Right renal pelvis (tissue), 4 donors: ENCODE results near the gene CPVL. TPM values are rescaled to one million over a fixed set of nuclear protein-coding genes. Genes with fewer than 3 reads are reported as not detected.
A peak's percentile ranks its signal among the peaks of the same experiment; 100 is the strongest.

Experiments
- DNase-seq, 4 donors: peaks; one replicate each; pipeline ENCODE4 v3.0.0-alpha.2; 2013; ENCODE audit warnings: low read depth in 4 of 4, low spot score in 3 of 4, missing footprints in 1 of 4
- polyA plus RNA-seq, 4 donors: library from polyadenylated mRNA; unstranded; fragments of 120-200 nt; gene quantifications; one replicate each; pipeline ENCODE4 v1.2.1, GENCODE V29; 2013; ENCODE audit not compliant: insufficient read length in 4 of 4

The CPVL gene
- 10 to 100 TPM; 50.6 to 78.7 (median 72.5) TPM for polyA plus RNA-seq

- no peak for DNase-seq
Observed at GRCh38 chr7:29146057-29146706, at the start of gene CPVL. Gene CPVL (minus strand): TSS chr7:29146537. CDS start chr7:29121061, 25,476 bp downstream.

DNA sequence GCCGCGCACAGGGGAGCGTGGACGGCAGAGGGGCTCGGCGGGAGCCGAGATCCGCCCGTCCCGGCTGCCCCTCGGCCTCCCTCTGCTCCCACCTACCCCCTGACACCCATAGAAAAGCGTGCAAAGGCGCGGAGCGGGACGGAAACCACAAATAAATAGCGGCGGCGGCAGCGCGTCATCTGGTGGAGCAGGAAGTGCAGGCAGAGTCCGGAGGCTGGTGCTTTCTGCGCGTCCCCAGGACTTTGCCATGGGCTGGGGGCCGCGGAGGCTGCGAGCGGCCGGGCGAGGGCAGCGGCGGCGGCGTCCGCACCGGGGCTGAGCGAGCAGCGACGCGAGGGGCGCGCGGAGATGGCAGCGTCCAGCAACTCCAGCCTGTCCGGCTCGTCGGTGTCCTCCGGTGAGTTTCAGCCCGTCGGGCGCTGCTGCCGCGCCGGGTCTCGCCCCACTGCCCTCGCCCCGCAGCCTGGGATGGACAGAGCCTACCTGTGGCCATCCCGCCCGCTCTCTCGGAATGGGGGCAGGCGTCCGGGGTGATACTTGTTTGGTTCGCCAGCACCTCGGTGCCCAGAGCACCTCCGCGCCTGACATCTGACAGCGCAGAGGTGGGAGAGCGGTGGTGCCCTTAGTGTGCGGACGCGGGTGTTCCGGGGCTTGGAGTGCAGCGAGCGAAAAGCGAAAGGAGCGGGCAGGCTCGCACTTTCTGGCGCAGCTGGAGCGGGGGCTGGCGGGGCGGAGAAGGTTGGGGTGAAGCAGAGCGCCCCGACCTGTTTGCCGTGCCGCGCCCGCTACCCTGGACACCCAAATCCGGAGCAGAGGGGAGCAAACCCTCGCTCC is 48.5 kb upstream of the CPVL start, which contains the start of gene CHN2:
Gene CHN2 (plus strand): TSS at position 182 of the 834 bp plus-strand sequence.
- DNase-seq = peak in 3 of 4 donors; percentile 28 to 64 (median 29)

DNA sequence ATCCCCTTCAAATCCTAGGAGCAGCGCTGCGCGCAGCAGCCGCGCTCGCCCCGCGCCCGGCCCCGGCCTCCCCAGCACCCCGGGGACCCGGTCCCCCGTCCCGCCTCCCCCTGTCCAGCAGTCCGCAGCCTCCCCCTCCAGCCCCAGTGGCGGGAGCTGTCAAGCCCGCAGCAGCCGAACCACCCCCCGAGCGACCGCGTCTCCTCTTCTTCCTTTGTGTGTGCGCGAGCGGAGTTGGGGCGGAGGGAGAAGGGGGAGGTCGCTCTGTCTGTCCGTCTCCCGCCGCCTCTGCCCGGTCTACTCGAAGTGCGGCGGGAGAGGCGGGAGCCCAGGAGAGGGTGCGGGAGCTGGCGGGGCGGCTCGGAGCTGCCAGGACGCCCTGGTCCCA is 47.9 kb upstream of the CPVL start:
- DNase-seq = peak in 3 of 4 donors; percentile 20 to 32 (median 31)

- DNase-seq = no peak
Observed at GRCh38 chr7:29193316-29194205, 47.2 kb upstream of the CPVL start.

DNA sequence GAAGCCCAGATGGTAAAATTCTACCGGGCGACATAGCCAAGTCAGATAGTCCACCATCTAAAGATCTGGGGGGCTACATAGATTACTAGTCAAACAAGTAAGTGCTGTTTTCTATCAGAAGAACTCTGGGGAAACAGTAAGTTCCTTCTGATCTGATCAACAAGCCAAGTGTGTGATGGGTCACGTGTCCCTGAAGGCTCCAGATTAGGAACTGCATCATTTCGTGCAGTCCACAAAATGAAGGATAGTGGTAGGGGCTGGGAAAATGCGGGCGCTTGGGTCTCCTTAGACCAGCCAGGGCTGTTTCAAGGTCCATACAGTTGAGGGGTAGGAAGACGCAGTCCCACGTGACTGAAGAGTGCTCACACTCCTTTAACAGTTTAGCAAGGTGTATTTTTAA is 46.5 kb upstream of the CPVL start:
- DNase-seq = no peak

- no peak for DNase-seq
Observed at GRCh38 chr7:29192323-29192722, 46.0 kb upstream of the CPVL start.

GRCh38 chr7:29190349-29191045 is 44.2 kb upstream of the CPVL start:
- no peak for DNase-seq

DNA sequence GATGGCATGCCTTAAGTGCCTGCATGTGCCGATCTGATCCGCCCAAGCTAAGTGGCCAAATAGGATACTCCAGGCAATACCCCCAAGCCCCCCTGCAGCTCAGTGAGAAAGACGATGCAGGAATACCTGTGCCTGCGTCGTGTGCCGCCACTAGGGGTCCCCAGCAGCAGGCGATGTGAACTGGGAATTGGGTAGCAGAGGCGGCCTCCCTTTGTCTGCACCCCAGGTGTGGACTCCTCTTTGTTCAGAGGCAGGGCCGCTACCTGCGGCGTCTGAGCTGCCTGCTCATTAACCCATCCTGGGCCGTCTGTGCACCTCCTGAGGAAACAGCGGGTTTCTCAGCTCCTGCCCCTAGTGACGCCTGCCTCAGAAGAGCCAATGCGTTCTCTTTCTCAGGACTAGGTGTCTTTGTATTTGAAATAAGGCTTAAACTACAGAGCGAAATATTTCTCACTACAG is 43.4 kb upstream of the CPVL start:
- DNase-seq = peak; percentile 47 to 65 (median 54)

- DNase-seq = no peak
Observed at GRCh38 chr7:29185613-29186012, 39.3 kb upstream of the CPVL start.

DNA sequence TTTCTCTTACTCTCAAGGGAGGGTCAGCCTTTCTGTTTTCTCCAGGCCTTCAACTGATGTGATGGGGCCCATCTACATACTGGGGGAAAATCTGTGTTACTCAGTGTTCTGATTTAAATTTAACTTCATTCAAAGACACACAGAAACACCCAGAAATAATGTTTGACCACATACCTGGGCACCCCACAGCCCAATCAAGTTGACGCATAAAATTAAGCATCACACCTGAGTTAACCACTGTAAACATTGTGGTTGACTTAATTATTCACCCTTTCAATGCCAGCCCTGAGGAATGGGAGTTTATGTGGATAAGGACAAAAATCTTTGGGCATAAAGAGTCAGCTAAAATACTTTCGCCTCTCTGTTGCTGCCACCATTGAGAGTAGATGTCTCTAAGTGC is 38.3 kb upstream of the CPVL start:
- no peak for DNase-seq

- no peak for DNase-seq
Observed at GRCh38 chr7:29179115-29179514, 32.8 kb upstream of the CPVL start.

DNA sequence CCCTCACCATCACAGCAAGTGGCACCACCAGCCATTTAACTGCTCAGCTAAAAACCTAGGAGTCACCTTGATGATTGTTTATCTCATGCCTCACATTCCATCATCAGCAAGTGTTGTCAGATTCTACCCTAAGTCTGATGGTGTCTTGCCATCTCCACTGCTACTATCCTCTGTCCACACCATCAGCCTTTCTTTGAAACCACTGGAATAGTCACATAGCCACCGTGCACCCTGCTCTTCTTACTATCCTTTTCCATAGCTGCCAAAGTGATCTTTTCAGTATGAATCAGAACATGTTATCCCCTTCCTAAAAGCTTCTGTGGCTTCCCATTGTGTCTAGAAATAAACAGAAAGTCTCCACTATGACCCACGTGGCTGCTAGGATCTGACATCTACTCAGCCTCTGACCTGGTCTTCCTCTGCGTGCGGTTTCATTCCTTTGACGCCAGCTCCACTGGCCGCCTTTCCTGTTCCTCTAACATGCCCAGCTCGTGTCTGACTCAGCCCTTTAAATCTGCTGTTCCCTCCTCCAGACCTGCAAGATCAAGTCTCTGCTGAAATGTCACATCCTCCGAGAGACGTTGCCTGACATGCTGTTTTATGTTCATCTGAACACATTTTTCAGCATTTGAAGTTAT is 31.7 kb upstream of the CPVL start:
- no peak for DNase-seq

GRCh38 chr7:29173458-29173857 is 27.1 kb upstream of the CPVL start:
- no peak for DNase-seq

GRCh38 chr7:29170781-29171180 is 24.4 kb upstream of the CPVL start:
- no peak for DNase-seq

- DNase-seq = no peak
Observed at GRCh38 chr7:29167721-29168120, 21.4 kb upstream of the CPVL start.

GRCh38 chr7:29163854-29164253 is 17.5 kb upstream of the CPVL start:
- DNase-seq = no peak

GRCh38 chr7:29162577-29162976 is 16.2 kb upstream of the CPVL start:
- no peak for DNase-seq

DNA sequence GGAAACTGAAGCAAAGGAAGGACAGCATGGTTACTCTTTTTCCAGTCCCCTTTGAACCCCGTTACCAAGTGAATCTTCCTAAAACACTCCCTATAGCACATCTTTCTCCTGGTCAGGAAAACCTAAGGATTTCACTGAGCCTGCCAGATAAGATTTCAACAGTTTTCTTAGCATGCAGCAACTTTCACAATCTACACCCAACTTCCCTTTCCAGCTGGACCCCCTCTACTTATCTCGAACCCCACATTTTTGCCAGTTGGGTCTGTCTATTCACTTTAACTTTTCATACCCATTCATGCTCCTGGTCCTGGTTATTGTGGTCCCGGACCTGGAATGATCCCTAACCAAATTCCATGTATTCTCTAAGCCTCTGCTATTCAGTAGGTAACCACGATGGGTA is 14.9 kb upstream of the CPVL start:
- no peak for DNase-seq

- no peak for DNase-seq
Observed at GRCh38 chr7:29160080-29160479, 13.7 kb upstream of the CPVL start.
